CD14-positive monocyte (primary cell): ENCODE data around the gene KSR1. TPM values are rescaled to one million over a fixed set of nuclear protein-coding genes. Genes with fewer than 3 reads are reported as not detected.

ENCODE experiments used
- DNase-seq, 3 donors: peaks; one replicate each; pipeline ENCODE4 v3.0.0-alpha.2; 2011 to 2022
- H2AFZ ChIP-seq: 2 replicates; pipeline ENCODE4 v1.6.0; 2012; ENCODE audit warnings: mild to moderate bottlenecking, low read depth, low read length, inconsistent platforms; ENCODE audit not compliant: insufficient read depth, poor library complexity, severe bottlenecking
- H3K27ac ChIP-seq, 2 donors: 1 replicate in 1 of 2; 2 replicates in 1 of 2; pipeline ENCODE4 v1.5.1; 2012 to 2013; ENCODE audit warnings: low read length in 2 of 2, control low read depth in 1 of 2, inconsistent platforms in 1 of 2, low read depth in 1 of 2, mild to moderate bottlenecking in 1 of 2
- H3K27me3 ChIP-seq, 2 donors: one replicate each; pipeline versions ENCODE4 v1.6.0 to v1.6.1; 2011 to 2013; ENCODE audit warnings: low read length in 2 of 2; ENCODE audit not compliant: control insufficient read depth in 2 of 2, insufficient read depth in 2 of 2
- H3K36me3 ChIP-seq, 2 donors: replicated peaks in 1 of 2; 1 replicate in 1 of 2; 2 replicates in 1 of 2; pipeline versions ENCODE4 v1.5.1 to v1.6.1; 2012 to 2013; ENCODE audit warnings: low read length in 2 of 2, control low read depth in 1 of 2, inconsistent platforms in 1 of 2, mild to moderate bottlenecking in 1 of 2; ENCODE audit not compliant: insufficient read depth in 2 of 2, control insufficient read depth in 1 of 2
- H3K4me1 ChIP-seq, 2 donors: 1 replicate in 1 of 2; 2 replicates in 1 of 2; pipeline versions ENCODE4 v1.5.1 to v1.6.1; 2012 to 2013; ENCODE audit warnings: low read length in 2 of 2, control low read depth in 1 of 2, inconsistent platforms in 1 of 2, mild to moderate bottlenecking in 1 of 2, moderate library complexity in 1 of 2; ENCODE audit not compliant: insufficient read depth in 2 of 2, control insufficient read depth in 1 of 2
- H3K4me2 ChIP-seq: replicated peaks from 2 replicates; pipeline ENCODE3; 2012; ENCODE audit warnings: low read length, moderate library complexity, mild to moderate bottlenecking; ENCODE audit not compliant: poor library complexity, severe bottlenecking; ENCODE audit errors: extremely low read depth
- H3K4me3 ChIP-seq, 3 experiments: fragments of 200-600 bp in 1 of 3; sonication (generic) in 1 of 3; replicated peaks in 1 of 3; 1 replicate in 2 of 3; 2 replicates in 1 of 3; pipeline ENCODE4 v1.5.1; 2011 to 2013; ENCODE audit warnings: low read length in 3 of 3, mild to moderate bottlenecking in 3 of 3, control low read depth in 2 of 3, low read depth in 2 of 3, inconsistent platforms in 1 of 3, moderate library complexity in 1 of 3
- H3K79me2 ChIP-seq: 2 replicates; pipeline ENCODE4 v1.6.0; 2012; ENCODE audit warnings: mild to moderate bottlenecking, control low read depth, inconsistent platforms, low read length, moderate library complexity; ENCODE audit not compliant: insufficient read depth
- H3K9ac ChIP-seq: 2 replicates; pipeline ENCODE4 v1.6.0; 2017; ENCODE audit warnings: low read length, mild to moderate bottlenecking; ENCODE audit not compliant: insufficient read depth, poor library complexity, severe bottlenecking
- H3K9me3 ChIP-seq, 2 donors: replicated peaks in 1 of 2; 1 replicate in 1 of 2; 2 replicates in 1 of 2; pipeline versions ENCODE4 v1.5.1 to v1.6.1; 2012 to 2013; ENCODE audit warnings: low read length in 2 of 2, control low read depth in 1 of 2; ENCODE audit not compliant: control insufficient read depth in 1 of 2, insufficient read depth in 1 of 2
- H4K20me1 ChIP-seq: 2 replicates; pipeline ENCODE4 v1.6.0; 2012; ENCODE audit warnings: mild to moderate bottlenecking, low read length, control low read depth, moderate library complexity; ENCODE audit not compliant: insufficient read depth
- H3K27ac Mint-ChIP-seq, 7 donors: one replicate each; pipeline ENCODE4 v1.8.0; 2020; ENCODE audit warnings: mild to moderate bottlenecking in 7 of 7, mixed read lengths in 7 of 7, moderate library complexity in 6 of 7, inconsistent platforms in 2 of 7
- H3K27me3 Mint-ChIP-seq, 3 donors: one replicate each; pipeline ENCODE4 v1.8.0; 2021 to 2022; ENCODE audit warnings: low read depth in 3 of 3, mild to moderate bottlenecking in 3 of 3, mixed read lengths in 3 of 3, moderate library complexity in 3 of 3, inconsistent platforms in 1 of 3
- H3K36me3 Mint-ChIP-seq, 2 donors: one replicate each; pipeline ENCODE4 v1.8.0; 2020; ENCODE audit warnings: mixed read lengths in 2 of 2, inconsistent platforms in 1 of 2, mild to moderate bottlenecking in 1 of 2
- H3K4me1 Mint-ChIP-seq: one replicate; pipeline ENCODE4 v1.8.0; 2020; ENCODE audit warnings: mild to moderate bottlenecking, mixed read lengths
- H3K4me3 Mint-ChIP-seq, 2 donors: one replicate each; pipeline ENCODE4 v1.8.0; 2020; ENCODE audit warnings: mild to moderate bottlenecking in 2 of 2, mixed read lengths in 2 of 2, moderate library complexity in 1 of 2
- H3K9me3 Mint-ChIP-seq, 7 donors: one replicate each; pipeline ENCODE4 v1.8.0; 2020 to 2022; ENCODE audit warnings: mixed read lengths in 7 of 7, mild to moderate bottlenecking in 6 of 7, moderate library complexity in 6 of 7, inconsistent platforms in 2 of 7
- WGBS: methylation state at CpG from one replicate; pipeline ENCODE4 v1.1.5; 2013; ENCODE audit warnings: missing lambda C conversion rate; ENCODE audit not compliant: insufficient coverage; 5-methylcytosine and 5-hydroxymethylcytosine counted together
- intact Hi-C, 2 donors: fragments of 100-400 bp; cut with micrococcal nuclease; formaldehyde crosslinking; loops; one replicate each; pipeline versions ENCODE4 v1.15.0 to v1.15.1; 2023
- polyA plus RNA-seq, 3 donors: library from polyadenylated mRNA; depleted of rRNA in 1 of 3; unstranded in 2 of 3; stranded (reverse) in 1 of 3; fragments of 300-500 nt in 2 of 3; fragments of >200 nt in 1 of 3; fragmentation: Illumina TruSeq in 2 of 3; gene quantifications; 1 replicate in 2 of 3; 2 replicates in 1 of 3; pipeline ENCODE4 v1.2.3, GENCODE V29; 2012 to 2021
- TF ChIP-seq, protein P1 (sequence below): fragments of 200-600 bp; IDR thresholded peaks from one replicate; pipeline ENCODE4 v1.8.0; 2022; ENCODE audit warnings: antibody characterized with exemption, mild to moderate bottlenecking

Gene KSR1
- polyA plus RNA-seq, 3 donors = 1.2 to 111 (median 4.2) TPM

DNA sequence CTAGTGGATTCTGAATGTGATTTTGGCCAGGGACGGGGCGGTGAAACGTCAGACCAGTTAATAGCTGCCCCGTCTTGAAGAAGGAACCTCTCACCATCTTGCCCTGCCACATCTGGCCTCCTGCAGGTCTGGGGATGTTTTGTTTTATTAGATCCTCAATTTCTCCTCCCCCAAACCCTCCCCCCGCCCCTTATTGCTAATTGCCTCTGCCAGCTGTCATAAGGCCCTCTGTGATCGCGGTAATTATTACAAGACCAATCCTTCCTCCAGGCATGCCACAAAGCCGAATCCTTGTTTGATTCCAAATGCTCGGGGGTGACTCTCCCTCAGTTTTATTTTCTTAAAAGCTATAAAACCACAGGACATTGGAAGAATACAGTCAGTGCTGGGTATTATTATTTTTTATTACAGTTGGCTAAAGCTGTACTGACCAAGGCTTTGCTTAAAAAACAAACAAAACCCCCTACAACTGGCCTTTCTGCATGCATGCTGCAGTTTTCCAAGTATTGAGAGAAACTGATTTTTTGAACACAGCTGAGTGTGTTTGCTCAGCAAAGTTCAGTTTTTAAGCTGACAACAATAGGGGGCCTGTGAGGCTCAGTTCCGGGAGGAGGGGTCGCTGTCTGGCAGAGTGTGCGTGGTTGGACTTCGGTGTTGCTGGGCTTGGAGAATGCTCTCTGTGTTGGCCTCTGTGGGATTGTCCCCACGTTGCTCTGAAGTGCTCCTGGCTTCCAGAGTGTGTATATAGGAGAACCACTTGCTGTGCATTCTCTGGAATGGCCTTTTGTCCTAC, 1.7 kb downstream of the KSR1 start:
- H3K4me3 Mint-ChIP-seq = peak overlapping the region; percentile 93 to 97
- peak overlapping the region; percentile 73 to 90 (median 86) for H3K27ac Mint-ChIP-seq
- Histone ChIP-seq H3K27me3 (no peaks in the 10 kb centered on the region), H3K9me3 (no peaks in the 10 kb centered on the region), H3K27ac (peak overlapping the region in 1 of 2 donors; percentile 81), H3K4me2 (peak overlapping the region; percentile 99), H3K36me3 (peaks cover 7% of the 10 kb centered on the region in 2 donors), H4K20me1 (peaks cover 58% of the 10 kb centered on the region), H3K79me2 (peaks cover 65% of the 10 kb centered on the region), H3K9ac (peak overlapping the region; percentile 84), H3K4me3 (peak overlapping the region; percentile 54 to 89 (median 83)), H2AFZ (peak overlapping the region; percentile 95), H3K4me1 (peaks cover 19 to 23% of the 10 kb centered on the region in 2 donors)
- WGBS = 60% methylated on average over 8 of the region's 14 CpGs
- H3K9me3 Mint-ChIP-seq = peaks cover 0 to 2% (median 0%) of the 10 kb centered on the region in 7 donors
- H3K4me1 Mint-ChIP-seq = peaks cover 53% of the 10 kb centered on the region
- TF ChIP-seq, protein P1, sequence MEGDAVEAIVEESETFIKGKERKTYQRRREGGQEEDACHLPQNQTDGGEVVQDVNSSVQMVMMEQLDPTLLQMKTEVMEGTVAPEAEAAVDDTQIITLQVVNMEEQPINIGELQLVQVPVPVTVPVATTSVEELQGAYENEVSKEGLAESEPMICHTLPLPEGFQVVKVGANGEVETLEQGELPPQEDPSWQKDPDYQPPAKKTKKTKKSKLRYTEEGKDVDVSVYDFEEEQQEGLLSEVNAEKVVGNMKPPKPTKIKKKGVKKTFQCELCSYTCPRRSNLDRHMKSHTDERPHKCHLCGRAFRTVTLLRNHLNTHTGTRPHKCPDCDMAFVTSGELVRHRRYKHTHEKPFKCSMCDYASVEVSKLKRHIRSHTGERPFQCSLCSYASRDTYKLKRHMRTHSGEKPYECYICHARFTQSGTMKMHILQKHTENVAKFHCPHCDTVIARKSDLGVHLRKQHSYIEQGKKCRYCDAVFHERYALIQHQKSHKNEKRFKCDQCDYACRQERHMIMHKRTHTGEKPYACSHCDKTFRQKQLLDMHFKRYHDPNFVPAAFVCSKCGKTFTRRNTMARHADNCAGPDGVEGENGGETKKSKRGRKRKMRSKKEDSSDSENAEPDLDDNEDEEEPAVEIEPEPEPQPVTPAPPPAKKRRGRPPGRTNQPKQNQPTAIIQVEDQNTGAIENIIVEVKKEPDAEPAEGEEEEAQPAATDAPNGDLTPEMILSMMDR = no peak
- H3K36me3 Mint-ChIP-seq = peaks cover 15 to 22% of the 10 kb centered on the region in 2 donors
- DNase-seq = peak; percentile 35 to 56 (median 55)
- intact Hi-C loops = loop anchor here (2.0 to 5.0 kb wide), 3 partner anchors 34 to 74 kb away; no protein-coding TSS in a partner anchor
- peaks cover 2 to 8% (median 5%) of the 10 kb centered on the region in 3 donors for H3K27me3 Mint-ChIP-seq

DNA sequence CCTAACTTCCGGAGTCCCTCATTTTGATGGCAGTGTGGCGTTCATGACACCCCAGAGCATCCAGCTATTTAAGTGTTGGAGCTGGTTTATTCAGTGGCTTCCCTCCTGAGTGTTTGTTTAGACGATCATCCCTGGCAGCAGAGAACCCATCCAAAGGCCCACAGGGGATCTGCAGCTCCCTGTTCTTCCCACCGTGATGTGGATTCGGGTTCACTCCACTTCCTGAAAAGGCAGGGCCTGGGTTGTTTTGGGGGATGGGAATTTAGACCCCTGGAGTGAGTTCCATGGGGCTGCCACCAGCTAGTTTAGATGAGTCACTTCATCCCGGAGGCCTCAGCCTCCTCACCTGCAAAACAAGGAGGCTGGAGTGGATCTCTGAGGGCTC, 2.3 kb downstream of the KSR1 start:
- WGBS = 100% methylated on average over 1 of the region's 6 CpGs
- Histone ChIP-seq H3K9ac (no peak overlapping the region), H2AFZ (no peak overlapping the region), H3K36me3 (peaks cover 7% of the 10 kb centered on the region in 2 donors), H3K79me2 (peaks cover 70% of the 10 kb centered on the region), H4K20me1 (peaks cover 64% of the 10 kb centered on the region), H3K27ac (no peak overlapping the region), H3K9me3 (no peaks in the 10 kb centered on the region), H3K27me3 (no peaks in the 10 kb centered on the region), H3K4me3 (peak overlapping the region in 1 of 3 experiments; percentile 89), H3K4me2 (peak overlapping the region; percentile 99), H3K4me1 (peaks cover 19 to 23% of the 10 kb centered on the region in 2 donors)
- peak overlapping the region; percentile 80 to 93 for H3K4me3 Mint-ChIP-seq
- H3K4me1 Mint-ChIP-seq = peaks cover 58% of the 10 kb centered on the region
- peaks cover 2 to 8% (median 5%) of the 10 kb centered on the region in 3 donors for H3K27me3 Mint-ChIP-seq
- DNase-seq = no peak
- TF ChIP-seq, protein P1 = no peak
- intact Hi-C loops = loop anchor here (5.0 kb wide), 2 partner anchors 34 to 74 kb away; no protein-coding TSS in a partner anchor
- H3K27ac Mint-ChIP-seq = peak overlapping the region in 1 of 7 donors; percentile 18
- H3K9me3 Mint-ChIP-seq = peaks cover 0 to 2% (median 0%) of the 10 kb centered on the region in 7 donors
- H3K36me3 Mint-ChIP-seq = peaks cover 15 to 22% of the 10 kb centered on the region in 2 donors
